Measurements from ENCODE around the gene ZNF513.
A peak's percentile ranks its signal among the peaks of the same experiment; 100 is the strongest.

ZNF513 gene

DNA sequence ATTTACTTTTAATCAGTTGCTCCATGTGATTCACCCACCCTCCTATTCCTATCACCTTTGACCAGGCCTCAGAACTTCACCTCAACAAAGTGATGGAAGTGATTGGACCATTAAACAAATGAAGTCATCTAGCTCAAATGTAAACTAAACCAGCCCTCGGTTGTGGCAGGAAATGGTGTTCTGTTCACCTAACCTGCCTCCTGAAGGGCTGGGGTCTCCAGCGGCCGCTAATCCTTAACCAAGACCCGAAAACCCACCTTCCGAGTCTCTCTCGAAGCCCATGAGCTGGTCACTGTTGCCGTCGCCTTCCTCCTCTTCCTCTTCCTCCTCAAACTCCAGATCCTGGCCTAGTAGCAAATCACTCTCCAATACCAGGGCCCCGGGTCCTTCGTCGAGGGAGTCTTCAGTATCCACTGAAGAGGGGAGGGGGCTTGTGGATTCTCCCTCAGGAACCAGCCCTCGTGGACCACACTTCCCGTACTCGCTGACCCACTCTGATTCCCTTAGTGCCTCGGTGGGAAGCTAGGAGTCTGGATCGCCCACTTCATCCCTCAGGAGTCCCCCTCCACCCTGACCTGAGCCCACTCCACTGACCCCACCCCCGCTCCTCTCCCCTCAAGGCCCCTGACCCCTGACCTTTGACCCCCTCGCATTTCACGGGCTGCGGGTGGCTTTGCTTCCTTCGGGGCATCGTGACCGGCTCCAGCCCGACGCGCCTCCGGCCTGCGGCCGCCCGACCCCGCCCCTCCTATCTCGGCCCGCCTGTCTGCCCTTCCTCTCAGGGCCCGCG is 503 bp downstream of the ZNF513 start:
- DNase-seq, result no peak

DNA sequence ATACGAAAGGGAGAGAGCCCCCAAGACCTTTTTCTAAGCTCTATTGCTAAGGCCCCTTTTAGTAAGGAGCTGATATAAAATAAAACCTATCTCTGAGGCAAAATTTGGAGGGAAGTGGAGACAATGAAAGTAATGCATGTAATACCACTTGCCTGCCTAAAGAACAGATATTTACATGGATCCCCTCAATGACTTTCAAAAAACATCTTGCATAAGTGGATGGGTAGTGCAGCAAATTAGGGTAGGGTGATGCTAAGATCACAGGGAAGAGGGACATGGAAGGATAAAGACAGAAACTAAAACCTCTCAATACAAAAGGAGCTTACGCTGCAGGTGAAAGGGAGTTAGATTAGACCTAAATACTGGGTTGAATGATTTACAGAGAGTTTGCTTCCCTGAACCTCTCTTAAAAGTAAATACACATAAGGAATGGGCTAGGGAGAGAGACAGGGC is 1.1 kb downstream of the ZNF513 start:
- DNase-seq, result no peak

DNA sequence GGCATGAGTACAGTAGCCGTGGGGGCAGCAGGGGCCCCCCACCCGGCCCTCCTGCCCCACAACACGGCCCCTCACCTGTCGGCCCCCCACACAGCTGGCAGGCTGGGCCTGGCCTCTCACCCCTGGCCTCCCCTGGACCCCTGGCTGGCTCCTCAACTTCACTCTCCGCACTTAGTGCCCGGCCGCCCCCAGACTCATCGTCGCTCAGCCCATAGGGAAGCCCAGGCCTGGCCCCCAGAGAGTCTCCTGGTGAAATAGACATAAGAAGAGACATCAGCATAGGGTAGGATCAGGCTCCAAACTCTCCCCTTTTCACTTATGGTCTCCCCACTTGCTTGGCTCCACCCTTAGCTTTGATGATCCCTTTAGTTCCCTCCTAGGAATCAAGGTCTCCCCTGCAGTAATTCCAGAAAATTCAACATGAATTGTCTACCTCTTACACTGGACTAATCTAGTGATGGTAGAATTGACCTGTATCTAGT is 1.7 kb downstream of the ZNF513 start:
- DNase-seq, result no peak

DNA sequence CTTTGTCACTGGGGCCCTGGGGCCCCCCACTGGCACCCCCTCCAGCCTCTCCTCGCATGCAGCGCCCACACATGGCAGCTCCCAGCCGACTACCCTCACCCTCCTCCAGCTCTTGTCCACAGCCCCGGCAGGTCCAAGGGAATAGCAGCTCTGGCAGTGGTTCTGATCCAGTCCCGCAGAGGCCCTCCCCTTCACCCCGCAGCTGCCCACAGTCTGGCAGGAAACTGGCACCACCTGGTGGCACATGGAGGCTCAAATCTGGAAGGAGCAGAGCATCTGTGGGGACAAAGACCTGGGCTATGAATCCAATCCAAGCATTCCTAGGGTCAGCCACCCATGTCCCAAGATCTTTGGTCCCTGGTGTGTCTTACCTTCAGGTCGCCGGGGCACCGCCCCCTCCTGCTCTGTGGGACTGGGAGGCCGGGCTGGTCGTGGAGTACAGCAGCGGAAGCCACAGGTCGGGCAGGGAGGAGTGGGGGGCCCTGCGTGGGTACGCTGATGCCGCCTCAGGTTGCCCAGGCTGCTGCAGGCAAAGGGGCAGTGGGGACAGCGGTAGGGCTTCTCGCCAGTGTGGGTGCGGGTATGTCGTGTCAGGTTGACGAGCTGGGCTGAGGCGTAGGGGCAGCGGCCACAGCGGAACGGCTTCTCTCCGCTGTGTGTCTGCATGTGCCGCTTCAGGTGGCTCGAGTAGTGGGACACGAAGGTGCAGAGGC is 2.3 kb downstream of the ZNF513 start:
- no peak for DNase-seq

DNA sequence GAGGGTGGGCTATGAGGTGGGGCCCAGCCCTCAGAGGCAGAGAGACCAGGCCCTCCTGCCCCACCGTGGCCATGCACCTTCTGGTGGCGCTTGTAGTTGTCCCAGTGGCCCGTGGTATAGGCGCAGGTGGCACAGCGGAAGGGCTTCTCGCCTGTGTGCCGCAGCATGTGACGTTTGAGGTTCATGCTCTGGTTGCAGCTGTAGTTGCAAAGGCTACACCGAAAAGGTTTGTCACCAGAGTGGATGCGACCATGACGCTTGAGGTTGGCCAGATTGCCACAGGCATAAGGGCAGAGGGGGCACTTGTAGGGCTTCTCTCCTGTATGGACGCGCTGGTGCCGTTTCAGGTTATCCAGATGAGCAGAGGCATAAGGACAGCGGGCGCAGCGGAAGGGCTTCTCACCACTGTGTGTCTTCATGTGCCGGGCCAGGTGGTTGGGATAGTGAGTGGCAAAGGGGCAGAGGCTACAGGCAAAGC is 2.9 kb downstream of the ZNF513 start:
- DNase-seq, result no peak

DNA sequence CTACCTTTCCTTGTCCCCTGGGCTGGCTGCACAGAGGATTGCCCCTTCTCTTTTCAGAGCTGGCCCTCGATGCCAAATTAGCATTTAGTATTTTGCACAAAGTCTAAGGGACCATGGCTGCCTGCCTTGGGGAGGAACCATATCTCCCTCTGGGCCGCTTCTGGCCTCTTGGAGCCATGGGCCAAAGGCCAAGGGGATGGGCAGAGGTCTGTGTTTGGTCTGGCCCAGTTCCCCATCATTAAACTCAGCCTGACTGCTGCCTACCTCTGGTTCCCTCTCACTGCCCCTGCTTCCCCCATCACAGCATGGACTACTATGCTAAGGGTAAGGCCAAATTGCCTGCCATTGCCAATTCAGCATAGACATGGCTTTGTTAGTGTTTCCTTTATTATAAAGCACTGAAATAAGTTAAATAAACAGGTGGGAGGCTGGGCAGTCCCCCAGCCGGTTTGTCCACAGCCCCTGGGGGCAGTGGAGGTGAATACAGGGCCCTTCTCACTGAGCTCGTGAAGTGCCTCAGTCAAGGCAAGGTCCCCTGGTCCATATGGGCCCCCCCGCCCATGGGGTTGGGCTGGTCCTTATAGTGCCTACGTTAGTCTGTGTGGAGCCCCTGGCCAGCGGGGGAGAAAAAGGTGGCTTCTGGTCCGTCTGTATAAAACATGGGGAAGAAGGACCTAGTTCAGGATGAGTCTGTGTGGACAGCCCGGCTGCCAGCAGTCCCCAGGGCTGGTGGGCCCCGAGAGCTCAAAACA is 3.5 kb downstream of the ZNF513 start:
- DNase-seq, result no peak

DNA sequence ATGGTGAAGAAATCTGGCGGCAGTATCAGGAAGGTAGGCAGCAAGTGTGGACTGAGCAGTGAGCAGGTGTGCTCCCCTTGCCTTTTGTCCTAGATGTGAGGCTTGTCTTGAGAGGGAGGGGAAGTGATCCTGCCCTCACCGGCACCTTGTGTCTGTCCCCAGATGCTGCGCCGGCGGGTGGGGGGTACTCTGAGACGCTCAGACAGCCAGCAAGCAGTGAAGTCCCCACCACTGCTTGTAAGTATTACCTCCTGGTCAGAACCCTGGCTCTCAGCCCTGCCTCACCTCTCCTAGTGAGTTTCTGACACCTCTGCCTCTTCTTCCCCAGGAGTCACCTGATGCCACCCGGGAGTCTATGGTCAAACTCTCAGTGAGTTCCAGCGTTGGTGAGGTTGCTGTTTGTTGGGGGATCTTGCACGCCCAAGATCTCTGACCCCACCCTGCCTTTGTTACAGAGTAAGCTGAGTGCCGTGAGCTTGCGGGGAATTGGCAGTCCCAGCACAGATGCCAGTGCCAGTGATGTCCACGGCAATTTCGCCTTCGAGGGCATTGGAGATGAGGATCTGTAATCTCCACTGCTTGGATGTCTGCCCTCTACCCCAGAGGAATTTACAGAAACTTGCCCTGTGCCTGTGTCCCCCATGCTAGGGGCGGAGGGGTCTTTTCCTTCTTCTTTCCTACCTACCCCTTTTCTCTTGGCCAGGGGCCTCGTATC is 4.2 kb downstream of the ZNF513 start:
- no peak for DNase-seq

DNA sequence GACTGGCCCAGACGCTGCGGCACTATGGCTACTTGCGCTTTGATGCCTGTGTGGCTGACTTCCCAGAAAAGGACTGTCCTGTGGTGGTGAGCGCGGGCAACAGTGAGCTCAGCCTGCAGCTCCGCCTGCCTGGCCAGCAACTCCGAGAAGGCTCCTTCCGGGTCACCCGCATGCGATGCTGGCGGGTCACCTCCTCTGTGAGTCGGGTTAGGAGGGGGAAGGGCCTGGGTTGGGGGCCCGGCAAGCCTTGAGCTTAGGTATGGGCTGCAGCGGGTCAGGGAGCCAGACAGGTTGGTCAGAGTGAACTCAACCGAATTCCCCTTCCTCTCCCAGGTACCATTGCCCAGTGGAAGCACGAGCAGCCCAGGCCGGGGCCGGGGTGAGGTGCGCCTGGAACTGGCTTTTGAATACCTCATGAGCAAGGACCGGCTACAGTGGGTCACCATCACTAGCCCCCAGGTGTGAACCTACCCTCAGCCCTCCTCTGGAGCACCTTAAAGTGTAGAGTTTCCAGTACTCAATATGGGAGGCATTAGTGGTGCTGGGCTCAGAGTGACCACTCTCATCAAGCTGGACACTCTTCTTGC is 4.9 kb downstream of the ZNF513 start:
- DNase-seq, result no peak

DNA sequence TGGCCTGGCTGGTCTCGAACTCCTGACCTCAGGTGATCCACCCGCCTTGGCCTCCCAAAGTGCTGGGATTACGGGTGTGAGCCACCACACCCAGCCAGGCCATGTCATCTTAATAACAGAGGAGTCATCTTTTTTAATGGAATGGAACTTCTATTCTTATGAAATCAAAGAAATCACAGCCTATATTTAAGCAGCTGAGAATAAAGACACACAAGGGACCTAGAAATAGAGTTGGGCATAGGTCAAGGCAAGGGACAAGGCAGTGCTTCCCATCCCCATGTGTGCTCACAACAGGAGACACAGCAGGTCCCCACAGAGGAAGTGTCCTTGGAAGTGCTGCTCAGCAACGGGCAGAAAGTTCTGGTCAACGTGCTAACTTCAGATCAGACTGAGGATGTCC is 7.0 kb downstream of the ZNF513 start:
- DNase-seq, result no peak

DNA sequence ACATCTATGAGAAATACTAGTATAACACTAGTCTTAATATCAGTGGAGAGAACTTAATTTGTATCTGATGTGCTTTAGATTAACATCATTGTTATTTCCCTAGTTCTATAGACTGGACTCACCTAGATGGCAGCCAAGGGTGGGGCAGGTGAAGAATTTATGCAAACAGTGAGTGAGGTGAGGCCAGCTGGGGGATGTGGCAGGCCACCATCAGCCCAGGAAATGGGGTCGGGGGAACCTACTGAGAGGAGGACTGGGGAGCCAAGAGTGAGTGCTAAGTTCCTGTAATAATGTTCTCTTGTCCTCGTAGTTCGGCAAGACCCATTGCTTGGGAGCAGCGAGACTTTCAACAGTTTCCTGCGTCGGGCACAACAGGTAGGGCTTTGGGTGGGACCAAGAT is 7.6 kb downstream of the ZNF513 start:
- DNase-seq, result no peak

DNA sequence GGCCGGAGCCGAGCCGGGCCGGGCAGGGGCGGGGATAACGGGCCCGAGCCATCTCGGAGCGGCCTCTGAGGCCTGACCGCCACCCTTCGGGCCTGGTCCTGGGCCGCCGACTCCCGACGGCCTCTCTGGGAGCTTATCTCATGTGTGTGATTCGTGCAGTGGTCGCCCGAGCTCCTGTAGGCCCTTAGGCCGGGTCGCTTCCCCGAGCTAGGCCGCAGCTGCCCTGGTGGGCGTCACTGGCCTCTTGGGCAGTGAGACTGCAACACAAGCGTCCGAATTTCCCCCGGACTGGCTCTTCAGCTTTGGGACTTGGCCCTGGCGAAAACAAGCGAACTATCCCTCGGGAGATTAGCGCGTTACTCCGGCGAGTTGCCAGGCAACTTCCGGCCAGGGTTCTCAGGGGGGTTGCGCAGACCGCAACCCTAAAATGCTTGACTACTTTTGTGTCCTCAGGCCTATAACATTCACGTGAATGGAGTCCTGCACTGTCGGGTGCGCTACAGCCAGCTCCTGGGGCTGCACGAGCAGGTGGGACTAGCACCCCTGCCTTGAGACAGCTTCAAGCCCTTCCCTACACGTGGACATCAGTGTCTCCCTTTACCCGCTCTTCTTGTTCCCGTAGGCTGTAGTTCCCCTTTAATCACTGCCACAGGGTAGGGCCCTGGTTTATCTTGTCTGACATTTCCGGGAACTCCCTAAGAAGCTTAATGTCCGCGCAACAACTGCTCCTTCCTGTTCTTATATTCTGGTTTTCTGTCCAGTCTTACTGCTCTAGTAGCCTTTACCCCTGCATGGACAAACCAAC is 9.5 kb downstream of the ZNF513 start:
- no peak for DNase-seq

DNA sequence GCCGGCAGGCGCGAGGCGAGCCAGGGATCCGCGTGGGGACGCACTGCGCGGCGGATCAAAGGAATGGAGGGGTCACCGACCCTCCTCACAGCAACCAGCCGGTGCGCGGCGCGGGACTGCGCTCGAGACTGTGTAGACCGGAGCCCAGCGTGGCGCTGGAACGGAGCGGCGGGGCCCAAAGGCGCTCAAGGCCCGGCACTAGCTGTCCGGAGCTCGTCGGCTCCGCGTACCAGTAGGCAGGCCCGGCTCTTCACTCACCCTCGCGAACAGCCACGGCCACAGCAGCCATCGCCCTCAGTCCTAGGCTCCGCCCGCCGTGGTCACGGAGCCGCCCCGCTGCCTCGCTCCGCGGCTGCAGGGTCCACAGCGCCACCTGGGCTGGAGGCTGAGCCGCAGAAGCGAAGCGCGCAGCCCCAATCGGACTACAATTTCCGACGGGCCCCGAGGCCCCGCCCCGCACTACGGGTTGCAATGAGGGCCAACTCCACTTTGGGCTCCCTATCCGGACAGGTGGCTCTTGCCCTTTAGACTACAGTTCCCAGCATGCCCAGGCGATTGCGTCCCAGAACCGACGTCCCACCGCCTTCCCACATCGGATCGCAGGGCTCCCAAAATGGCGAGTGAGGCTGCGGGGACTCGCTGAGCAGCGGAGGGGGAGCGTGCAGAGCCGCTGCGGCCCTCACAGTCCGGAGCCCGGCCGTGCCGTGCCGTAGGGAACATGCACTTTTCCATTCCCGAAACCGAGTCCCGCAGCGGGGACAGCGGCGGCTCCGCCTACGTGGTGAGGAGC is 10.3 kb downstream of the ZNF513 start, which contains the start of the genes EIF2B4 and SNX17:
EIF2B4 (minus strand) TSS at position 313 of the 790 bp plus-strand sequence; CDS start at position 289, 24 bp downstream.
SNX17 (plus strand) TSS at position 591 of the 790 bp plus-strand sequence; CDS start at position 719, 128 bp downstream.
- DNase-seq, result peak; percentile 94

DNA sequence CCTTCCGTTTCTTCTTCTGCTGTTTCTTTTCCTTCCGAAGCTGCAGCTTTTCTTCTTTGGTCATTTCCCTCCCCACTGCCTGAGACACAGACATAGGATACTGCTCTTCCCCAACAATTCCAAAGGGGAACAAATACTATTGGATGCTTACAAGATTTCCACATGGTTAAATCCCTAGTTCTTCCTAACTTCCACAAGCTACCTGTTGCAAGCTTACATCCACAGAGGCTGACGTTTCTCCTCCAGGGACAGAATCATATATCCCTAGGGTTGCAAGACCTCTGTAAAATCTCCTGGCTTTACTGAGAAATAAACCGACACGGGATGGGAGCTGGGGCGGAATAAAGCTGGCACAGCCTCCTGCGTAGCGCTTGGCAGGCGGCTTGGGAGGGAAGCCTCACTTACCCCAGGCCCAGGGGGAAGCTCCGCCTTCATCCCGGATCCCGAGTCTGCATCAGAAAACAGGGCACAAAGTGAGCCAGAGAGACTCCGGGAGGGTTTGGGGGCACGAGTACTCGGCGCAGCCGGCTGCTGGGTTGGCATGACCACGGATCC is 11.0 kb downstream of the ZNF513 start:
- peak; percentile 50 for DNase-seq

DNA sequence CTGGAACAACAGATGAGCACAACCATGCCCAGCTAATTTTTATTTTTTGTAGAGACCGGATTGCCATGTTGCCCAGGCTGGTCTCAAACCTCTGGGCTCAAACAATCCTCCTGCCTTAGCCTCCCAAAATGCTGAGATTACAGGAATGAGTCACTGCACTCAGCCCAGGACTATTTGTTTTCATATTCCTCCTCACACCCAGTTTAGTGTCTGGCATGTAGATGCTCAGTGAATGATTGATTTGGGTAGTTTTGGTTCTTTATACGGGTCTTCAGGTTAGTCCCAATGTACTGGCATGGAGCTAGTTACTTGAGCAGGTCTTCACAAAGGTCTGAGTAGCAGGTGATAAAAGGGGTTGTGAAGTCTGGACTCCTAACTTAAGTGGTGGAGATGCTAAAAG is 16.6 kb downstream of the ZNF513 start:
- DNase-seq, result no peak

DNA sequence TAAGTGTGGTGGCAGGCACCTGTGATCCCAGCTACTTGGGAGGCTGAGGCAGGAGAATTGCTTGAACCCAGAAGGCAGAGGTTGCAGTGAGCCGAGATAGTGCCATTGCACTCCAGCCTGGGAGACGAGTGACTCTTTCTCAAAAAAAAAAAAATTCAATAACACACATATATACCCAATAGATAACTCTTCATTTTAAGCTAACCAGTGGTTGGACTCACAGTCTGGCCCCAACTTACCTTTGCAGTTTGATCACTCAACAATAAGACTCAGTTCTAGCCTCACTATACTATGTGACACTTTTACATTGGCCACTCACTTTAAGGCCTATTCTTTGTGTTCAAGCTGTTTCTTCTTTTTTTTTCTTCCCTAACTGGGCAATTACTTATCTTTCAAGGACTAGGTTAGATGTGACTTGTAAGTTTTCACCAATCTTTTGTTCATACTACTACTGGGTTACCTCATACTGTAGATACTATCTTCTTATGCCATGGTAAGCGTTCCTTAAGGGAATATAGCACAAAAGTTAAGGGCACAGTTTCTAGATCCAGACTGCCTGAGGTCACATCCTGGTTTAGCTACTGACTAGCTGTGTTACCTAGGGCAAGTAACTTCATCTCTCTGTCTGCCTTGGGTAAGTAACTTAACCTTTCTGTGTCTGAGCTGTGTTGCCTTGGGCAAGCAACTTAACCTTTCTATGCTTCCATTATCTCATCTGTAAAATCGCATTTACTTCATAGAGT is 17.7 kb downstream of the ZNF513 start:
- no peak for DNase-seq

DNA sequence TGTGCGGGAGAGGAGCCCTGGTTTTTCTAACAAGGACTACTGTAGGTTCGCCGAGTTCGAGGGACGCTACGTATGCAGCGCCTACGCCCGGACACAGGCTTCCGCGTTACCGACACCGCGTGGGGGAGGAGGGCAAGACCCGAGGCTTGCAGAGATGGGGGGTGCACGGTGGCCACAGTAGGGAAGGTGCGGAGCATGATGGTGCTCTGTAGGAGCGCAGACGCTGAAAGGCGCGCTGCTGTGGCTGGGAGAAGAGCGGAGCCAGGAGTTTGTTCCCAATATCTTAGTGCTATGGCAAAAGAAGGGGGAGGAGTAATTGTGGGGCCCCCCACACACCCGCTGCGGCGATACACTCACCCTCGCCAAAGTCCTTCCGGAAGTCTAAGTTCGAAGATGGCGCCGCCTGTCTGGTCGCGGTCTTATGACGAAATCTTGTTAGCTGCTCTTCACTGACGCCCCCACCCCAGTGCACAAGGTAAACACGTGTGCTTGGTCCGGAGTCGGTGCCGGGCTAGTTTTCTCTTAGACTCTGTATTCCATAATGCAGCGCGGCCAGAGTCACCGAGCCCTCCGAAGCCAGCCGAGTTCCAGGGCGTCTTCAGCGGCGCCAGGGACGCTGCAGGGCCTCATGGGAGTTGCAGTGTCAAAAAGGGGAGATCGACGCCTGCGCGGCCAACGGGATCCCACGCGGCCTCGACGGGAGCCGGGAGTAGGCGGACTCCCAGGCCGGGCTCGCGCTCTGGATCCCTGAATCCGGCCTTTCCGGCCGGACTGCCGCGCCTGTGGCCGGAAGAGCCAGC is 24.0 kb downstream of the ZNF513 start, which contains the start of gene GTF3C2:
GTF3C2 (minus strand) TSS at position 383 of the 800 bp plus-strand sequence. CDS start 13,210 bp downstream, outside the sequence.
- DNase-seq, result peak; percentile 91

DNA sequence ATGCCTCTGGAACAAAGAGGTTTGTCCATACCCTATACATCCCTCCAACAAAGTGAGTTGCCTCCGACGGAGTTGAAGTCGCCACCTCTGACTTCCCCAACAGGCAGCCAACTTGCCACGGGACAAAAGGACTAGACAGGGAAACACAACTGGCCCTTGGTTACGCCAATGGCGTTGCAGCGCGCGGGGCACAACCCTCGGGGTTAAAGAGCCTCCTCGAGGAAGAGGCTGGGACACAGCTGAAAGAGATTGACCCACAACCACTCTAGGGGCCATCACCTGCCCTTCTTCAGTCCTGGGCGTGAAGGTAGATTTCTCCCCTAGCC is 24.5 kb downstream of the ZNF513 start:
- no peak for DNase-seq

DNA sequence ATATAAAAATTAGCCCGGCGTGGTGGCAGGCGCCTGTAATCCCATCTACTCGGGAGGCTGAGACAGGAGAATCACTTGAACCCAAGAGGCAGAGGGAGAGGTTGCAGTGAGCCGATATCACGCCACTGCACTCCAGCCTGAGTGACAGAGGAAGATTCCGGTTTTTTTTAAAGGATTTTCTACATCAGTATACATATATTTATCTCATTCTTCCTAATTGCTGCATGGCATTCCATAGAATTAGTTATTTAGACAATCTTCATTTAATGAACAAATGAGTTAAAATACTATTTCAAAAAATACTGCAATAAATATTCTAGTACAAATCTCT is 26.0 kb downstream of the ZNF513 start:
- no peak for DNase-seq

All from NCI-H2107 (cell line).